Peyer's patch (tissue), 4 donors: ENCODE measurements around the gene SORCS3.

ENCODE experiments used
- POLR2A ChIP-seq, 2 donors: fragments of 450-650 bp; IDR thresholded peaks; one replicate each; pipeline ENCODE4 v1.5.1; 2017; ENCODE audit warnings: antibody characterized with exemption in 2 of 2, mild to moderate bottlenecking in 2 of 2, moderate library complexity in 2 of 2
- TF ChIP-seq, protein P1 (sequence below), 6 experiments: fragments of 450-650 bp in 4 of 6; fragments of 200-600 bp in 2 of 6; sonication (generic) in 1 of 6; IDR thresholded peaks; one replicate each; pipeline ENCODE4 v1.5.1; 2017 to 2019; ENCODE audit warnings: antibody characterized with exemption in 6 of 6, mild to moderate bottlenecking in 3 of 6, moderate library complexity in 1 of 6

- TF ChIP-seq, protein P1, sequence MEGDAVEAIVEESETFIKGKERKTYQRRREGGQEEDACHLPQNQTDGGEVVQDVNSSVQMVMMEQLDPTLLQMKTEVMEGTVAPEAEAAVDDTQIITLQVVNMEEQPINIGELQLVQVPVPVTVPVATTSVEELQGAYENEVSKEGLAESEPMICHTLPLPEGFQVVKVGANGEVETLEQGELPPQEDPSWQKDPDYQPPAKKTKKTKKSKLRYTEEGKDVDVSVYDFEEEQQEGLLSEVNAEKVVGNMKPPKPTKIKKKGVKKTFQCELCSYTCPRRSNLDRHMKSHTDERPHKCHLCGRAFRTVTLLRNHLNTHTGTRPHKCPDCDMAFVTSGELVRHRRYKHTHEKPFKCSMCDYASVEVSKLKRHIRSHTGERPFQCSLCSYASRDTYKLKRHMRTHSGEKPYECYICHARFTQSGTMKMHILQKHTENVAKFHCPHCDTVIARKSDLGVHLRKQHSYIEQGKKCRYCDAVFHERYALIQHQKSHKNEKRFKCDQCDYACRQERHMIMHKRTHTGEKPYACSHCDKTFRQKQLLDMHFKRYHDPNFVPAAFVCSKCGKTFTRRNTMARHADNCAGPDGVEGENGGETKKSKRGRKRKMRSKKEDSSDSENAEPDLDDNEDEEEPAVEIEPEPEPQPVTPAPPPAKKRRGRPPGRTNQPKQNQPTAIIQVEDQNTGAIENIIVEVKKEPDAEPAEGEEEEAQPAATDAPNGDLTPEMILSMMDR (IDR thresholded peaks at IDR 0.05): no peak
- TF ChIP-seq POLR2A (IDR thresholded peaks at IDR 0.05): no peak
Observed at GRCh38 chr10:104689105-104689504, 48.0 kb downstream of the SORCS3 start.
